Gastrocnemius medialis (tissue), 4 donors: Measurements from ENCODE around the gene AMELX.

Experiments used
- POLR2A ChIP-seq, 2 donors: fragments of 450-650 bp; IDR thresholded peaks; one replicate each; pipeline ENCODE4 v1.6.1; 2017; ENCODE audit warnings: antibody characterized with exemption in 2 of 2, mild to moderate bottlenecking in 2 of 2, moderate library complexity in 2 of 2
- TF ChIP-seq, protein P1 (sequence below), 5 experiments: fragments of 450-650 bp in 3 of 5; fragments of 200-600 bp in 2 of 5; sonication (generic) in 2 of 5; IDR thresholded peaks in 4 of 5; conservative IDR thresholded peaks in 1 of 5; 1 replicate in 4 of 5; 2 replicates in 1 of 5; pipeline ENCODE4 v1.5.1; 2016 to 2019; ENCODE audit warnings: antibody characterized with exemption in 5 of 5, mild to moderate bottlenecking in 3 of 5, moderate library complexity in 3 of 5

DNA sequence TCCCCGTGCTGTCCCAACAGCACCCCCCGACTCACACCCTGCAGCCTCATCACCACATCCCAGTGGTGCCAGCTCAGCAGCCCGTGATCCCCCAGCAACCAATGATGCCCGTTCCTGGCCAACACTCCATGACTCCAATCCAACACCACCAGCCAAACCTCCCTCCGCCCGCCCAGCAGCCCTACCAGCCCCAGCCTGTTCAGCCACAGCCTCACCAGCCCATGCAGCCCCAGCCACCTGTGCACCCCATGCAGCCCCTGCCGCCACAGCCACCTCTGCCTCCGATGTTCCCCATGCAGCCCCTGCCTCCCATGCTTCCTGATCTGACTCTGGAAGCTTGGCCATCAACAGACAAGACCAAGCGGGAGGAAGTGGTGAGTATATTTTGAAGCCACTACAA lies 5.4 kb downstream of the AMELX start:
- TF ChIP-seq, protein P1, sequence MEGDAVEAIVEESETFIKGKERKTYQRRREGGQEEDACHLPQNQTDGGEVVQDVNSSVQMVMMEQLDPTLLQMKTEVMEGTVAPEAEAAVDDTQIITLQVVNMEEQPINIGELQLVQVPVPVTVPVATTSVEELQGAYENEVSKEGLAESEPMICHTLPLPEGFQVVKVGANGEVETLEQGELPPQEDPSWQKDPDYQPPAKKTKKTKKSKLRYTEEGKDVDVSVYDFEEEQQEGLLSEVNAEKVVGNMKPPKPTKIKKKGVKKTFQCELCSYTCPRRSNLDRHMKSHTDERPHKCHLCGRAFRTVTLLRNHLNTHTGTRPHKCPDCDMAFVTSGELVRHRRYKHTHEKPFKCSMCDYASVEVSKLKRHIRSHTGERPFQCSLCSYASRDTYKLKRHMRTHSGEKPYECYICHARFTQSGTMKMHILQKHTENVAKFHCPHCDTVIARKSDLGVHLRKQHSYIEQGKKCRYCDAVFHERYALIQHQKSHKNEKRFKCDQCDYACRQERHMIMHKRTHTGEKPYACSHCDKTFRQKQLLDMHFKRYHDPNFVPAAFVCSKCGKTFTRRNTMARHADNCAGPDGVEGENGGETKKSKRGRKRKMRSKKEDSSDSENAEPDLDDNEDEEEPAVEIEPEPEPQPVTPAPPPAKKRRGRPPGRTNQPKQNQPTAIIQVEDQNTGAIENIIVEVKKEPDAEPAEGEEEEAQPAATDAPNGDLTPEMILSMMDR (IDR thresholded peaks at IDR 0.05 in 4 of 5, conservative IDR thresholded peaks at IDR 0.05 in 1 of 5) = no peak
- TF ChIP-seq POLR2A (IDR thresholded peaks at IDR 0.05) = no peak
